NK-92 (cell line): Measurements from ENCODE around the gene MYO1B.

ENCODE experiments used
- DNase-seq: peaks from one replicate; lab custom pipeline; 2025; ENCODE audit not compliant: unreplicated experiment; lab: John Stamatoyannopoulos, UW

Gene MYO1B

GRCh38 chr2:191399601-191400000 lies 154.4 kb downstream of the MYO1B start:
- no peak for DNase-seq

- DNase-seq: no peak
Measured at GRCh38 chr2:191401287-191401686, 156.1 kb downstream of the MYO1B start.

GRCh38 chr2:191402966-191403565 lies 157.9 kb downstream of the MYO1B start:
- DNase-seq: no peak

GRCh38 chr2:191404568-191404991 lies 159.4 kb downstream of the MYO1B start:
- DNase-seq: no peak

GRCh38 chr2:191405546-191405945 lies 160.3 kb downstream of the MYO1B start:
- no peak for DNase-seq

GRCh38 chr2:191410646-191411436 lies 165.6 kb downstream of the MYO1B start:
- DNase-seq: no peak

- DNase-seq: no peak
Measured at GRCh38 chr2:191411472-191411871, 166.3 kb downstream of the MYO1B start.

- DNase-seq: no peak
Measured at GRCh38 chr2:191412353-191412752, 167.1 kb downstream of the MYO1B start.

- DNase-seq: no peak
Measured at GRCh38 chr2:191415101-191415500, 169.9 kb downstream of the MYO1B start.

GRCh38 chr2:191415858-191416257 lies 170.7 kb downstream of the MYO1B start:
- no peak for DNase-seq

GRCh38 chr2:191417746-191418145 lies 172.5 kb downstream of the MYO1B start:
- no peak for DNase-seq

GRCh38 chr2:191421950-191422349 lies 176.7 kb downstream of the MYO1B start:
- no peak for DNase-seq

- no peak for DNase-seq
Measured at GRCh38 chr2:191427031-191427430, 181.8 kb downstream of the MYO1B start.

- DNase-seq: no peak
Measured at GRCh38 chr2:191428141-191428540, 182.9 kb downstream of the MYO1B start.

GRCh38 chr2:191430476-191430875 lies 185.3 kb downstream of the MYO1B start:
- no peak for DNase-seq

- no peak for DNase-seq
Measured at GRCh38 chr2:191432121-191432520, 186.9 kb downstream of the MYO1B start.

- no peak for DNase-seq
Measured at GRCh38 chr2:191434072-191434471, 188.9 kb downstream of the MYO1B start.

GRCh38 chr2:191435141-191435540 lies 189.9 kb downstream of the MYO1B start:
- no peak for DNase-seq

- DNase-seq: no peak
Measured at GRCh38 chr2:191436368-191437055, 191.3 kb downstream of the MYO1B start.

- DNase-seq: no peak
Measured at GRCh38 chr2:191439481-191439880, 194.3 kb downstream of the MYO1B start.

GRCh38 chr2:191441496-191442214 lies 196.5 kb downstream of the MYO1B start:
- no peak for DNase-seq
